Prostate gland (tissue), 2 donors: Measurements from ENCODE around the gene NAP1L2. TPM values are rescaled to one million over a fixed set of nuclear protein-coding genes. Genes with fewer than 3 reads are reported as not detected.
"Not testable (repeated sequence)": the region's sequence is repeated elsewhere in the genome, so short reads cannot be mapped to it uniquely, and the experiment has no call there.

ENCODE experiments used
- DNase-seq: peaks from one replicate; pipeline ENCODE4 v3.0.0-alpha.2; 2019; ENCODE audit warnings: low spot score
- H3K27ac ChIP-seq, 2 donors: fragments of 200-600 bp; sonication (generic); 2 replicates each; pipeline ENCODE4 v1.5.1; 2017 to 2019
- H3K27me3 ChIP-seq: fragments of 200-600 bp; sonication (generic); replicated peaks from 2 replicates; pipeline ENCODE4 v1.5.1; 2019; ENCODE audit not compliant: insufficient read depth
- H3K36me3 ChIP-seq, 2 donors: fragments of 200-600 bp; sonication (generic); 1 replicate in 1 of 2; 2 replicates in 1 of 2; pipeline versions ENCODE4 v1.5.1 to v1.8.1; 2017 to 2019
- H3K4me1 ChIP-seq: fragments of 200-600 bp; sonication (generic); replicated peaks from 2 replicates; pipeline ENCODE4 v1.5.1; 2019
- H3K4me3 ChIP-seq, 2 donors: fragments of 200-600 bp; sonication (generic); 2 replicates each; pipeline ENCODE4 v1.5.1; 2017 to 2019
- H3K9me3 ChIP-seq: fragments of 200-600 bp; sonication (generic); 2 replicates; pipeline ENCODE4 v1.5.1; 2017
- CTCF ChIP-seq, 4 experiments: fragments of 200-600 bp in 2 of 4; fragments of 450-650 bp in 2 of 4; sonication (generic) in 2 of 4; IDR thresholded peaks; 1 replicate in 3 of 4; 2 replicates in 1 of 4; pipeline ENCODE4 v1.5.1; 2016 to 2019; ENCODE audit warnings: antibody characterized with exemption in 4 of 4, mild to moderate bottlenecking in 2 of 4, moderate library complexity in 2 of 4
- POLR2A ChIP-seq: fragments of 450-650 bp; IDR thresholded peaks from one replicate; pipeline ENCODE4 v1.6.1; 2016; ENCODE audit warnings: antibody characterized with exemption, mild to moderate bottlenecking
- POLR2AphosphoS5 ChIP-seq: sonication (generic); formaldehyde crosslinking; IDR thresholded peaks from one replicate; pipeline ENCODE4 v1.6.1; 2017; ENCODE audit warnings: antibody characterized with exemption
- WGBS: methylation state at CpG from one replicate; pipeline ENCODE4 v1.1.5; 2018; 5-methylcytosine and 5-hydroxymethylcytosine counted together
- intact Hi-C: fragments of 100-400 bp; cut with DNase I; formaldehyde crosslinking; loops from one replicate; pipeline ENCODE4 v1.14.2; 2022
- total RNA-seq, 2 donors: library from RNA; depleted of rRNA; stranded (reverse); fragments of >200 nt; gene quantifications; one replicate each; pipeline ENCODE4 v1.1.0, GENCODE V29; 2016

NAP1L2 gene
- total RNA-seq, 2 donors from 2014 or later, result 4.5 to 21.9 TPM

GRCh38 chrX:73213734-73214425 lies 771 bp downstream of the NAP1L2 start:
- DNase-seq, result no peak
- Histone ChIP-seq H3K27ac (peak overlapping the region; percentile 67 to 75), H3K9me3 (no peaks in the 10 kb centered on the region), H3K4me1 (no peaks in the 10 kb centered on the region), H3K36me3 (no peaks in the 10 kb centered on the region), H3K27me3 (no peaks in the 10 kb centered on the region), H3K4me3 (peak overlapping the region; percentile 44 to 46)
- intact Hi-C loops, result no loop called here
- TF ChIP-seq CTCF (IDR thresholded peaks at IDR 0.05) (no peak), POLR2AphosphoS5 (no peak), POLR2A (no peak)
- under 1% methylated on average over 18 of the region's 18 CpGs for WGBS

DNA sequence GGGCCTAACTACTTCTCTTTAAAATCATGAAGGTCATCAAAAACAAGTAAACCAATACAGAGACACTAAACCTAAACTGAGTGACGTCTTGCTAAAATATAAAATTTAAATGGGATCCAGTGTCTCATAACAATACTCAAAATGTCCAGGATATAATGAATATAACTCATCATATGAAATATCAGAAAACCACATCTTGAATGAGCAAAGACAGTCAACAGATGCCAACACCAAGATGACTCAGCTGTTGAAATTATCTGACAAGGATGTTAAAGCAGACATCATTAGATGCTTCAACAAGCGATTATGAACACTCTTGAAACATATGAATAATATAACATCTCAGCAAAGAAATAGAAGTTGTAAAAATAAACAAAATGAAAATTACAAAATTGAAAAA lies 8.3 kb downstream of the NAP1L2 start:
- H3K9me3 ChIP-seq, result no peaks in the 10 kb centered on the region
- TF ChIP-seq POLR2A, result no peak
- TF ChIP-seq POLR2AphosphoS5, result no peak
- no peak for TF ChIP-seq CTCF (IDR thresholded peaks at IDR 0.05)
- 80% methylated on average over 2 of the region's 2 CpGs for WGBS

DNA sequence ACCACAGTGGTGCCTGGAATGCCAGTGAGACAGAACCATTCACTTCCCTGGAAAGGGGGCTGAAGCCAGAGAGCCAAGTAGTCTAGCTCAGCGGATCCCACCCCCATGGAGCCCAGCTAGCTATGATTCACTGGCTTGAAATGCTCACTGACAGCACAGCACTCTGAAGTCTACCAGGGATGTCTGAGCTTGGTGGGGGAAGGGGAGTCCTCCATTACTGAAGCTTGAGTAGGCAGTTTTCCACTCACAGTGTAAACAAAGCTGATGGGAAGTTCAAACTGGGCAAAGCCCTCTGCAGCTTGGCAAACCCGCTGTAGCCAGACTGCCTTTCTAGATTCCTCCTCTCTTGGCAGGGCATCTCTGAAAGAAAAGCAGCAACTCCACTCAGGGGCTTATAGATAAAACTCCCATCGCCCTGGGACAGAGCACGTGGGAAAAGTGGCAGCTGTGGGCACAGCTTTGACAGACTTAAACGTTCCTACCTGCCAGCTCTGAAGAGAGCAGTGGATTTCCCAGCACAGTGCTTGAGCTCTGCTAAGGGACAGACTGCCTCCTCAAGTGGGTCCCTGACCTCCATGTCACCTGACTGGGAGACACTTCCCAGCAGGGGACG lies 32.0 kb downstream of the NAP1L2 start:
- intact Hi-C loops, result no loop called here
- WGBS, result 86% methylated on average over 5 of the region's 6 CpGs
- peak; percentile 4 for DNase-seq
- no peaks in the 10 kb centered on the region for H3K36me3 ChIP-seq
- no peaks in the 10 kb centered on the region for H3K4me1 ChIP-seq
- H3K27me3 ChIP-seq, result no peaks in the 10 kb centered on the region
- H3K27ac ChIP-seq, result no peak overlapping the region
- TF ChIP-seq CTCF (IDR thresholded peaks at IDR 0.05) (no peak), POLR2A (no peak)
- no peaks in the 10 kb centered on the region for H3K9me3 ChIP-seq
- H3K4me3 ChIP-seq, result no peak overlapping the region

More for the DNA sequence above, 8.3 kb downstream of the NAP1L2 start:
- Histone ChIP-seq H3K4me3 (no peak overlapping the region), H3K27me3 (no peaks in the 10 kb centered on the region), H3K4me1 (no peaks in the 10 kb centered on the region), H3K27ac (no peak overlapping the region), H3K36me3 (no peaks in the 10 kb centered on the region)
- intact Hi-C loops, result no loop called here
- no peak for DNase-seq

DNA sequence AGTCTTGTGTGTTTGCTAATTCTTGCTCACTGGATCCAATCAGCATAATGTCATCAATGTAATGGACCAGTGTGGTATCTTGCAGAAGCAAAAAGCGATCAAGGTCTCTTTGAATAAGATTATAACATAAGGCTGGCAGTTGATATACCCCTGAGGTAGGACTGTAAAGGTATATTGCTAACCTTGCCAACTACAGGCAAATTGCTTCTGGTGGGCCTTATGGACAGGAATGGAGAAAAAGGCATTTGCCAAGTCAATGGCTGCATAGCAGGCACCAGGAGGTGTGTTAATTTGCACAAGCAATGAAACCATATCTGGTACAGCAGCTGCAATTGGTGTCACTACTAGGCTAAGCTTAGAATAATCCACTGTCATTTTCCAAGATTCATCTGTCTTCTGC lies 45.7 kb downstream of the NAP1L2 start:
- WGBS, result 82% methylated on average over 1 of the region's 1 CpG
- DNase-seq, H3K4me3 ChIP-seq, H3K4me1 ChIP-seq, H3K9me3 ChIP-seq, H3K36me3 ChIP-seq, H3K27ac ChIP-seq, H3K27me3 ChIP-seq, intact Hi-C loops: not testable (repeated sequence)

Other genes with a start within 250 kb of the NAP1L2 start
- gene PABPC1L2B, start 211.9 kb downstream of the NAP1L2 start, total RNA-seq, result 1 to 10 TPM in 1 of 2 donors, not detected in 1; 2.0 TPM
- 1 to 10 TPM in 1 of 2 donors, under 1 TPM in 1; 0.14 to 5.6 TPM for gene PABPC1L2A, start 135.3 kb downstream of the NAP1L2 start, total RNA-seq
- gene CDX4, start 232.2 kb upstream of the NAP1L2 start, total RNA-seq, result under 1 TPM in 1 of 2 donors, not detected in 1; 0.45 TPM